H1 (cell line): ENCODE data around the gene C1S. TPM values are rescaled to one million over a fixed set of nuclear protein-coding genes. Genes with fewer than 3 reads are reported as not detected.

ENCODE experiments used
- CTCF ChIA-PET: fragments of 300-600 bp; sonication (Branson Sonifier 250); formaldehyde crosslinking; loops from one replicate; lab custom pipeline; 2021; ENCODE audit not compliant: partially characterized antibody; lab: Charles Lee
- POLR2A ChIA-PET: fragments of 300-600 bp; sonication (Branson Sonifier 250); formaldehyde crosslinking; loops from one replicate; lab custom pipeline; 2021; ENCODE audit warnings: inconsistent platforms; ENCODE audit not compliant: partially characterized antibody; lab: Charles Lee
- DNase-seq, 2 experiments: peaks; one replicate each; pipeline versions ENCODE4 v3.0.0 to v3.0.0-alpha.2; 2010 to 2022; ENCODE audit warnings: low spot score in 2 of 2, low read depth in 1 of 2, mixed read lengths in 1 of 2
- FAIRE-seq: peaks from 2 replicates; lab custom pipeline; 2011; peaks lifted over from hg19 to GRCh38; lab: Jason Lieb, UNC
- H2AFZ ChIP-seq: 2 replicates; pipeline ENCODE4 v1.8.1; 2012; ENCODE audit warnings: low read length, inconsistent platforms
- H2AK5ac ChIP-seq: 2 replicates; pipeline ENCODE4 v1.6.1; 2013; ENCODE audit warnings: low read depth, low read length
- H2BK120ac ChIP-seq: replicated peaks from 2 replicates; pipeline ENCODE3; 2013; ENCODE audit warnings: low read depth, low read length, inconsistent platforms
- H2BK12ac ChIP-seq: 2 replicates; pipeline ENCODE4 v1.6.1; 2013; ENCODE audit warnings: low read depth, low read length
- H2BK15ac ChIP-seq: 2 replicates; pipeline ENCODE4 v1.6.1; 2013; ENCODE audit warnings: low read length
- H2BK20ac ChIP-seq: 2 replicates; pipeline ENCODE4 v1.6.1; 2013; ENCODE audit warnings: low read length
- H2BK5ac ChIP-seq: 2 replicates; pipeline ENCODE4 v1.6.1; 2013; ENCODE audit warnings: low read depth, low read length
- H3K14ac ChIP-seq: 2 replicates; pipeline ENCODE4 v1.6.1; 2013; ENCODE audit warnings: inconsistent platforms; ENCODE audit not compliant: insufficient read length
- H3K18ac ChIP-seq: 2 replicates; pipeline ENCODE4 v1.6.1; 2013; ENCODE audit warnings: low read length; ENCODE audit errors: extremely low read depth
- H3K23ac ChIP-seq: 2 replicates; pipeline ENCODE4 v1.6.1; 2013; ENCODE audit warnings: inconsistent platforms; ENCODE audit not compliant: insufficient read length
- H3K23me2 ChIP-seq: 2 replicates; pipeline ENCODE4 v1.6.1; 2013; ENCODE audit warnings: low read depth, low read length
- H3K27ac ChIP-seq: 2 replicates; pipeline ENCODE4 v1.6.1; 2011; ENCODE audit warnings: low read depth, low read length, inconsistent platforms
- H3K27me3 ChIP-seq, 4 experiments: replicated peaks in 1 of 4; 1 replicate in 1 of 4; 2 replicates in 3 of 4; pipeline versions ENCODE4 v1.6.1 to v1.8.1; 2011 to 2013; ENCODE audit warnings: low read length in 3 of 4, mild to moderate bottlenecking in 3 of 4, inconsistent platforms in 2 of 4, mixed read lengths in 2 of 4, moderate library complexity in 1 of 4; ENCODE audit not compliant: control insufficient read depth in 3 of 4, insufficient read depth in 3 of 4; ENCODE audit errors: extremely low read depth in 1 of 4
- H3K36me3 ChIP-seq, 4 experiments: 2 replicates each; pipeline versions ENCODE4 v1.6.1 to v1.8.1; 2011 to 2013; ENCODE audit warnings: mild to moderate bottlenecking in 4 of 4, low read length in 3 of 4, moderate library complexity in 2 of 4, control low read depth in 1 of 4, inconsistent platforms in 1 of 4; ENCODE audit not compliant: insufficient read depth in 4 of 4, control insufficient read depth in 2 of 4
- H3K4ac ChIP-seq: replicated peaks from 2 replicates; pipeline ENCODE3; 2013; ENCODE audit warnings: low read length, low read depth, mixed read lengths, inconsistent platforms; ENCODE audit not compliant: insufficient read length
- H3K4me1 ChIP-seq, 4 experiments: replicated peaks in 1 of 4; 1 replicate in 1 of 4; 2 replicates in 3 of 4; pipeline versions ENCODE4 v1.6.1 to v1.8.1; 2011 to 2013; ENCODE audit warnings: low read length in 3 of 4, inconsistent platforms in 2 of 4, mixed read lengths in 1 of 4; ENCODE audit not compliant: insufficient read depth in 4 of 4, control insufficient read depth in 3 of 4
- H3K4me2 ChIP-seq, 2 experiments: 2 replicates each; pipeline versions ENCODE4 v1.6.1 to v1.8.1; 2011 to 2013; ENCODE audit warnings: low read depth in 2 of 2, low read length in 2 of 2, control low read depth in 1 of 2, inconsistent platforms in 1 of 2, mild to moderate bottlenecking in 1 of 2; ENCODE audit not compliant: insufficient read depth in 1 of 2
- H3K4me3 ChIP-seq, 4 experiments: fragments of 200-600, 300-600 bp in 1 of 4; sonication (generic), shearing (Covaris generic), sonication (Bioruptor Twin) in 1 of 4; 2 replicates each; pipeline versions ENCODE4 v1.5.1 to v1.8.1; 2011 to 2016; ENCODE audit warnings: low read length in 4 of 4, low read depth in 3 of 4, control low read depth in 2 of 4, inconsistent platforms in 2 of 4, mild to moderate bottlenecking in 2 of 4, mixed read lengths in 1 of 4, moderate library complexity in 1 of 4; ENCODE audit not compliant: insufficient read depth in 2 of 4; ENCODE audit errors: extremely low read depth in 1 of 4
- H3K56ac ChIP-seq: replicated peaks from 2 replicates; pipeline ENCODE3; 2013; ENCODE audit warnings: low read depth, mild to moderate bottlenecking, mixed read lengths, low read length, inconsistent platforms; ENCODE audit not compliant: insufficient read length
- H3K79me1 ChIP-seq: 2 replicates; pipeline ENCODE4 v1.6.1; 2013; ENCODE audit warnings: low read depth, low read length, control low read depth
- H3K79me2 ChIP-seq, 2 experiments: 2 replicates each; pipeline versions ENCODE4 v1.6.1 to v1.8.1; 2012 to 2013; ENCODE audit warnings: low read length in 2 of 2, mild to moderate bottlenecking in 2 of 2, inconsistent platforms in 1 of 2; ENCODE audit not compliant: insufficient read depth in 2 of 2, control insufficient read depth in 1 of 2
- H3K9ac ChIP-seq, 4 experiments: replicated peaks in 1 of 4; 1 replicate in 1 of 4; 2 replicates in 3 of 4; pipeline versions ENCODE4 v1.6.1 to v1.8.1; 2011 to 2013; ENCODE audit warnings: low read depth in 3 of 4, low read length in 3 of 4, control low read depth in 2 of 4, mild to moderate bottlenecking in 2 of 4, moderate library complexity in 2 of 4, inconsistent platforms in 1 of 4; ENCODE audit errors: extremely low read depth in 1 of 4
- H3K9me3 ChIP-seq, 2 experiments: 2 replicates each; pipeline versions ENCODE4 v1.6.1 to v1.8.1; 2012 to 2013; ENCODE audit warnings: mild to moderate bottlenecking in 2 of 2, moderate library complexity in 2 of 2, control low read depth in 1 of 2, inconsistent platforms in 1 of 2, low read depth in 1 of 2, low read length in 1 of 2, mixed read lengths in 1 of 2; ENCODE audit not compliant: insufficient read depth in 2 of 2
- H4K20me1 ChIP-seq, 2 experiments: replicated peaks in 1 of 2; 2 replicates each; pipeline versions ENCODE3 to v1.8.1; 2011 to 2013; ENCODE audit warnings: inconsistent platforms in 2 of 2, low read length in 2 of 2, mild to moderate bottlenecking in 1 of 2; ENCODE audit not compliant: insufficient read depth in 2 of 2, control insufficient read depth in 1 of 2
- H4K5ac ChIP-seq: 2 replicates; pipeline ENCODE4 v1.6.1; 2013; ENCODE audit warnings: low read length, low read depth, mixed read lengths, inconsistent platforms; ENCODE audit not compliant: insufficient read length
- H4K8ac ChIP-seq: 2 replicates; pipeline ENCODE4 v1.8.0; 2013; ENCODE audit warnings: mild to moderate bottlenecking, moderate library complexity, low read length, inconsistent platforms; ENCODE audit not compliant: insufficient read depth; ENCODE audit errors: extremely low read depth
- H4K91ac ChIP-seq: replicated peaks from 2 replicates; pipeline ENCODE3; 2013; ENCODE audit warnings: low read length, mixed read lengths, inconsistent platforms; ENCODE audit not compliant: insufficient read length
- CHD1 ChIP-seq: IDR thresholded peaks from 2 replicates; pipeline ENCODE4 v1.6.1; 2012; ENCODE audit warnings: low read depth, low read length, improper control_type of control experiment
- CTBP2 ChIP-seq: IDR thresholded peaks from 2 replicates; pipeline ENCODE4 v1.7.0; 2011; ENCODE audit warnings: borderline replicate concordance, mild to moderate bottlenecking, moderate library complexity, mixed read lengths, low read length; ENCODE audit not compliant: insufficient read depth, insufficient read length
- EP300 ChIP-seq, 2 experiments: IDR thresholded peaks; 1 replicate in 1 of 2; 2 replicates in 1 of 2; pipeline ENCODE4 v1.6.1; 2011 to 2012; ENCODE audit warnings: low read depth in 2 of 2, low read length in 2 of 2, mild to moderate bottlenecking in 2 of 2, borderline replicate concordance in 1 of 2, inconsistent platforms in 1 of 2, moderate library complexity in 1 of 2
- FOSL1 ChIP-seq: IDR thresholded peaks from 2 replicates; pipeline ENCODE4 v1.6.1; 2011; ENCODE audit warnings: mild to moderate bottlenecking, low read depth, low read length, moderate library complexity; ENCODE audit not compliant: insufficient read depth
- MAFK ChIP-seq: IDR thresholded peaks from 2 replicates; pipeline ENCODE4 v1.6.1; 2012; ENCODE audit warnings: low read depth, mild to moderate bottlenecking, improper control_type of control experiment, low read length
- NANOG ChIP-seq: IDR thresholded peaks from 2 replicates; pipeline ENCODE4 v1.6.1; 2011; ENCODE audit warnings: low read length, low read depth, mild to moderate bottlenecking, inconsistent platforms; ENCODE audit not compliant: insufficient read depth, poor library complexity, severe bottlenecking
- POLR2AphosphoS5 ChIP-seq: IDR thresholded peaks from 2 replicates; pipeline ENCODE4 v1.6.1; 2011; ENCODE audit warnings: low read depth, low read length
- RAD21 ChIP-seq, 2 experiments: IDR thresholded peaks in 1 of 2; conservative IDR thresholded peaks in 1 of 2; 2 replicates each; pipeline ENCODE4 v1.6.1; 2011; ENCODE audit warnings: low read depth in 2 of 2, low read length in 2 of 2, improper control_type of control experiment in 1 of 2, inconsistent platforms in 1 of 2, mild to moderate bottlenecking in 1 of 2, moderate library complexity in 1 of 2
- RNF2 ChIP-seq: fragments of 200-900, 300-1000 bp; sonication (generic); IDR thresholded peaks from 2 replicates; pipeline ENCODE4 v1.7.1; 2016; ENCODE audit warnings: borderline replicate concordance, low read depth, mild to moderate bottlenecking, antibody characterized with exemption, low read length; ENCODE audit not compliant: poor library complexity, severe bottlenecking; ENCODE audit errors: missing control alignments
- SP2 ChIP-seq: IDR thresholded peaks from 2 replicates; pipeline ENCODE4 v1.6.1; 2012; ENCODE audit warnings: mild to moderate bottlenecking, low read length, inconsistent platforms
- SP4 ChIP-seq: IDR thresholded peaks from 2 replicates; pipeline ENCODE4 v1.6.1; 2012; ENCODE audit warnings: low read length, inconsistent platforms
- ZNF274 ChIP-seq: IDR thresholded peaks from 2 replicates; pipeline ENCODE4 v1.7.0; 2012; ENCODE audit warnings: low read length, borderline replicate concordance; ENCODE audit errors: extremely low read depth
- WGBS, 2 experiments: shearing (Covaris generic) in 1 of 2; methylation state at CpG; one replicate each; pipeline versions ENCODE4 v1.1.6 to v1.1.7; 2013 to 2015; ENCODE audit warnings: low lambda C conversion rate in 2 of 2, mixed read lengths in 2 of 2, inconsistent platforms in 1 of 2, low coverage in 1 of 2, missing lambda C conversion rate in 1 of 2; ENCODE audit not compliant: insufficient replicate concordance in 2 of 2, insufficient coverage in 1 of 2, insufficient read length in 1 of 2; ENCODE audit errors: extremely low coverage in 1 of 2, missing lambda C conversion rate in 1 of 2; 5-methylcytosine and 5-hydroxymethylcytosine counted together
- polyA plus RNA-seq, 7 experiments: library from polyadenylated mRNA; depleted of rRNA in 3 of 7; stranded (reverse) in 5 of 7; unstranded in 2 of 7; fragments of >200 nt in 5 of 7; fragments of 200-250 nt in 2 of 7; gene quantifications; 1 replicate in 5 of 7; 2 replicates in 1 of 7; 4 replicates in 1 of 7; pipeline versions ENCODE4 v1.2.1 to v1.2.3, GENCODE V29; 2011 to 2013; ENCODE audit warnings: missing spikeins in 2 of 7, mixed read lengths in 2 of 7
- total RNA-seq: library from RNA; stranded (reverse); fragmentation: NEBNext Ultra II Directional; extraction: Animal tissue kit (Norgen Biotek cat#: 25700); gene quantifications from 2 replicates; pipeline ENCODE4 v1.2.1, GENCODE V29; 2021

Gene C1S
- total and polyA plus RNA-seq, 2 of the 8 experiments (the other 6 are each of a cell fraction or from before 2014, with no cell fraction given) = 4.4 to 7.3 TPM

DNA sequence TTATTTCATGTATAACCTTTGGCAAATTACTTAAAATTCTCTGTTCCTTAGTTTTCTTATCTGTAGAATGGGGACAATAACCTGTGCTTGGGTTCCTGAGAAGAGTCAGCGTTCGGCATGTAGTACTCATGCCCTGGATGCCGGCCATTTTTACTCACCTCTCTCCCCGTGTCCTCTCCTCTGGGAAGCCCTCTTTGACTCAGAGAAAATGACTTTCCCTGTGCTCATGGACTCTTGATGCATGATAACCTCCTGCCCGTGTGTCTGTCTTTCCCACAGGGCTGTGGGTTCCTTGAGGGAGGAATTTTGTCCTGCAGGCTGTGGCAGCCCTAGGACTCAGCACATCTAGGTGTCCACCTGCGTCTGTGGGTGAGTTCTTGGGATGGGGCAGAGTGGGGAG is 54.3 kb downstream of the C1S start:
- Histone ChIP-seq H3K23ac (no peak overlapping the region), H3K79me2 (no peaks in the 10 kb centered on the region), H4K5ac (no peak overlapping the region), H2BK120ac (no peak overlapping the region), H2AK5ac (no peak overlapping the region), H3K4me3 (no peak overlapping the region), H3K79me1 (no peaks in the 10 kb centered on the region), H4K8ac (no peak overlapping the region), H4K20me1 (peaks cover 0 to 1% of the 10 kb centered on the region in 2 experiments), H3K23me2 (no peaks in the 10 kb centered on the region), H2BK20ac (no peak overlapping the region), H2AFZ (no peak overlapping the region), H3K36me3 (no peaks in the 10 kb centered on the region), H3K4me2 (no peak overlapping the region), H2BK12ac (no peak overlapping the region), H3K27me3 (no peaks in the 10 kb centered on the region), H3K56ac (no peak overlapping the region), H3K4me1 (no peaks in the 10 kb centered on the region), H3K4ac (no peak overlapping the region), H3K27ac (no peak overlapping the region), H2BK15ac (no peak overlapping the region), H4K91ac (no peak overlapping the region), H3K9ac (no peak overlapping the region), H2BK5ac (no peak overlapping the region), H3K14ac (no peak overlapping the region), H3K18ac (no peak overlapping the region), H3K9me3 (no peaks in the 10 kb centered on the region)
- CTCF ChIA-PET = interaction anchor here (1.9 to 2.4 kb wide), 3 partner anchors 22 to 150 kb away, joined by 7 to 16 read pairs (median 9); partner anchors contain the start of gene C1R
- WGBS, 2 experiments = 87% methylated on average over 6 of the region's 6 CpGs; no CpG with 5 or more reads in 1 of the 2 experiments
- FAIRE-seq = no peak
- no peak for DNase-seq
- no peak for TF ChIP-seq NANOG
- TF ChIP-seq CHD1 = no peak
- TF ChIP-seq FOSL1 = no peak
- no peak for TF ChIP-seq CTBP2
- no peak for TF ChIP-seq ZNF274
- TF ChIP-seq SP2 = no peak
- TF ChIP-seq MAFK = no peak
- no peak for TF ChIP-seq RAD21 (IDR thresholded peaks at IDR 0.05 in 1 of 2, conservative IDR thresholded peaks at IDR 0.05 in 1 of 2; ENCODE audit: low read depth in 2 of 2, low read length in 2 of 2)
- TF ChIP-seq EP300 (IDR thresholded peaks at IDR 0.05; ENCODE audit: borderline replicate concordance in 1 of 2, low read depth in 2 of 2, low read length in 2 of 2) = no peak
- TF ChIP-seq RNF2 = no peak
- no peak for TF ChIP-seq POLR2AphosphoS5
- no peak for TF ChIP-seq SP4
- POLR2A ChIA-PET = interaction anchor here (0.6 to 2.3 kb wide), 2 partner anchors 108 to 171 kb away, joined by 3 to 14 read pairs; partner anchors contain the start of genes C12orf57 and RNU7-1
